GM18517 (cell line): ENCODE data around the gene RFPL4A.
"Not testable (repeated sequence)": the region's sequence is repeated elsewhere in the genome, so short reads cannot be mapped to it uniquely, and the experiment has no call there.

Experiments
- ATAC-seq: cut with Tn5 transposase; IDR thresholded peaks from one replicate; pipeline ENCODE4 v1.9.1; 2021; ENCODE audit warnings: mild to moderate bottlenecking, moderate library complexity; ENCODE audit not compliant: unreplicated experiment

The RFPL4A gene

GRCh38 chr19:55758797-55759196, at the start of gene RFPL4A:
TSS of gene RFPL4A (plus strand) at chr19:55759097. CDS start at chr19:55761801, 2,704 bp downstream.
- ATAC-seq, result not testable (repeated sequence)

GRCh38 chr19:55711719-55712118, 47.2 kb upstream of the RFPL4A start:
- ATAC-seq, result no peak

- no peak for ATAC-seq
Measured at GRCh38 chr19:55712804-55713631, 45.9 kb upstream of the RFPL4A start.

DNA sequence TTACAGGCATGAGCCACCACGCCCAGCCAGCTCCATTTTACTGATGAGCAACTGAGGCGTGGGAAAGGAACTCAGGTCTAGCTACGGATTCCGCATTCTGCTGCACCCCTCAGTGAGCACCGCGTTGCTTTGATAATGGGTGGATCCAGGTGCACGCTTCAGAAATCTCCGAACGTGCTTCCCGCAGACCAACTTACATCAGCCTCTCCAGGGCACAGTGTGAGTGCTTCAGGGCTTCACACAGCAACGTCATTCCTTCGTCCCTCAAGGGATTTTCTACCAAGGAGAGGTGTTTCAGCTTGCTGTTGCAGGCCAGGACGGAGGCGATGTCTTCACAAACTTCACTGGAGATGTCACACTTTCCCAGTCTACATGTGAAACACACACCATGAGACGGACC, 42.4 kb upstream of the RFPL4A start:
- no peak for ATAC-seq

DNA sequence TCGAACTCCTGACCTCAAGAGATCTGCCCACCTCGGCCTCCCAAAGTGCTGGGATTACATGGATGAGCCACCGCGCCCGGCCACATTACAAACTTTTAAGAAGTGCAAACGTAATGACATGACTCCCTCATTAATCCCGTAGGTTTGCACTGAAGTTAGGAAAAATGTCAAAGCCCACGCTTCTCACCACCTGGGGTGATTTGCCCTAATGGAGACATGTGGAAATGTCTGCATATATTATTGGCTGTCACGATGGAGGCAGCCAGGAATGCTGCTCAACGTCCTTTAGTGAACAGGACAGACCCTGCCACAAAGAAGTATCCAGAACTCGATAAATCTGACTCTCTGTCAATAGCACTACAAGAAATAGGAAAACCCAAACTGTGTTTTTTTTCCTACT, 41.6 kb upstream of the RFPL4A start:
- no peak for ATAC-seq

DNA sequence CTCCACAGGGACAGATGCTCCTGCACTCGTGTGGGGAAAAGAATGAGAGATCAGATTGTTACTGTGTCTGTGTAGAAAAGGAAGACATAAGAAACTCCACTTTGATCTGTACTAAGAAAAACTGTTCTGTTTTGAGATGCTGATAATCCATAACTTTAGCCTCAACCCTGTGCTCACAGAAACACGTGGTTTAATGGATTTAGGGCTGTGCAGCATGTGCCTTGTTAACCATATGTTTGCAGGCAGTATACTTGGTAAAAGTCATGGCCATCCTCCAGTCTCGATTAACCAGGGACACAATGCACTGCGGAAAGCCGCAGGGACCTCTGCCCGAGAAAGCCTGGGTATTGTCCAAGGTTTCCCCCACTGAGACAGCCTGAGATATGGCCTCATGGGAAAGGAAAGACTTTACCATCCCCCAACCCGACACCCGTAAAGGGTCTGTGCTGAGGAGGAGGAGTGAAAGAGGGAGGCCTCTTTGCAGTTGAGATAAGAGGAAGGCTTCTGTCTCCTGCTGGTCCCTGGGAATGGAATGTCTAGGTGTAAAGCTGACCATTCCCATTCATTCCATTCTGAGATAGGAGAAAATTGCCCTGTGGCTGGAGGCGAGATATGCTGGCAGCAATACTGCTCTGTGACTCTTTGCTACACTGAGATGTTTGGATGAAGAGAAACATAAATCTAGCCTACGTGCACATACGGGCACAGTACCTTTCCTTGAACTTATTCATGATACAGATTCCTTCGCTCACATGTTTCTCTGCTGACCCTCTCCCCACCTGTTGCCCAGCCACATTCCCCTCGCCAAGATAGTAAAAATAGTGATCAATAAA, 40.8 kb upstream of the RFPL4A start:
- ATAC-seq, result not testable (repeated sequence)

- ATAC-seq, result no peak
Measured at GRCh38 chr19:55720214-55720746, 38.6 kb upstream of the RFPL4A start.

DNA sequence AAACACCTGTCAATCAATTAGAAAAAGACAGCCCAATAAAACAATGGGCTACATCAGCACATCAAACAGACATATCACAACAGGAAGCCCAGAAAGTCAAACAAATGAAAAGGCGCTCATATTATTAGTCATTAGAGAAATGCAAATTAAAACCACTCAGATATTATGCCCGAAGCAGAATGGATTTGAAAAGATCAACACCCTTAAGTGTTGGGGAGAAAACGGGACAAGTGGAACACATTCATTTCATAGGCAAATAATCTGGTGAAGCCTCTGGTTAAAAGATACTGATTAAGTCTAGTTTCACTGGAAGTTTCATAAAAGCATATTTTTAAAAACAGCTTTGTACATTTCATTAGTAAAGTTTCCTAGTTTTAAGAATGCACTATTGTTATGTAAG, 38.1 kb upstream of the RFPL4A start:
- ATAC-seq, result no peak

GRCh38 chr19:55723491-55723890, 35.4 kb upstream of the RFPL4A start:
- no peak for ATAC-seq

DNA sequence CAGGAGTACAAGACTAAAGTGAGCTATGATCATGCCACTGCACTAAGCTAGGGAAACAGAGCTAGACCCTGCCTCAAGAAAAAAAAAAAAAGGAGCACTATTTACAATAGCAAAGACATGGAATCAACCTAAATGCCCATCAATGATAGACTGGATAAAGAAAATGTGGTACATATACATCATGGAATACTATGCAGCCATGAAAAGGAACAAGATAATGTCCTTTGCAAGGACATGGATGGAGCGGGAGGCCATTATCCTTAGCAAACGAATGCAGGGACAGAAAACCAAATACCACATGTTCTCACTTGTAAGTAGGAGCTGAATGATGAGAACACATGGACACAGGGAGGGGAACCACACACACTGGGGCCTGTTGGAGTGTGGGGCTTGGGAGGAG, 28.5 kb upstream of the RFPL4A start:
- ATAC-seq, result not testable (repeated sequence)

- ATAC-seq, result no peak
Measured at GRCh38 chr19:55738302-55738701, 20.6 kb upstream of the RFPL4A start, which contains the start of gene NLRP9. TSS of gene NLRP9 (minus strand) at chr19:55738402. CDS start at chr19:55738374, 28 bp downstream.

- ATAC-seq, result no peak
Measured at GRCh38 chr19:55750715-55751114, 8.2 kb upstream of the RFPL4A start.

DNA sequence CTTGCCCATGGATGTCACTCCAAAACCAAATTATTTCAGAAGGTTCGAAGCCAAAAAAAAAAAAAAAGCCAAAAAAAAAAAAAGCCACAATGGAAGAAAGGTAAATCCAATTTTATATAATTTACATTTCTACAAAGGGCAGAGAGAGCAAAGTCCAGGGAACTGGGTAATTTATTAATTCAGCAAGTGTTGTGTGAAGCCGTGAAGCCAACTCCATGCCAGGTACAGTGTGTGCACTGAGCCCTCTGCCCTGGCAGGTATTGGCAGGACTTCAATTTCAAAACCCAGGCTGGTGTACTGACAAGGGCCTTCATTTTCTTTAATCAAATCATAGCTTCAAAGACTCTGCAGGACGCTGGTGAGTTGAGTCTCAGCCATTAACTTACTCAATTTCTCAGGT, 5.5 kb upstream of the RFPL4A start:
- no peak for ATAC-seq

DNA sequence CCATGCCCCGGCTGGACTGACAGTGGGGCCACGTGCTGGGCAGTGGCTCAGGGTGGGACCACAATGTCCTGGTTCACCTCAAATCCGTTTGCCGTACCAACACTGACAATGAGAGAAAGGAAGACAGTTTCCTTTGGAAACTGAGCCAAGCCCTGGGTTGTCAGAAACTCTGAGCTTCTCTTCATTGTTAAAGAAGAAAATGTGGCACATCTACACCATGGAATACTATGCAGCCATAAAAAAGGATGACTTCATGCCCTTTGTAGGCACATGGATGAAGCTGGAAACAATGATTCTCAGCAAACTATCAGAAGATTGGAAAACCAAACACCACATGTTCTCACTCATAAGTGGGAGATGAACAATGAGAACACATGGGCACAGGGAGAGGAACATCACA, 2.1 kb upstream of the RFPL4A start:
- ATAC-seq, result not testable (repeated sequence)

DNA sequence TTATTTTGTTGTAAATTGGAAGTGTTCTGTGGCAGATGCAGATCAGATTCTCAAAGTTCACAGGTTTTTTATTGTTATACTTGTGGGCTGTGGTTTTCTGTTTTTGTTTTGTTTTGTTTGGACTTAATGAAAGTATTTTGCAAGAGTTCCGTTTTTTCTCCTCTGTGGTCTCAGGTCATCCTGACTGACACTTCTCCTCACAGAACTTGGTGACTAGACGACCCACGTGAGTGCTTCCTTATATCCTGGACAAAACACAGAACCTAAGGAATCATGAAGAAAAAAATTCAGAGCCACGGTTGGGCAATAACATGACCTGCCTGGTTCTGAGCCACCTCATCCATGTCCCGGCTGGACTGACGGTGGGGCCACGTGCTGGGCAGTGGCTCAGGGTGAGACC, 7.6 kb downstream of the RFPL4A start:
- no peak for ATAC-seq

DNA sequence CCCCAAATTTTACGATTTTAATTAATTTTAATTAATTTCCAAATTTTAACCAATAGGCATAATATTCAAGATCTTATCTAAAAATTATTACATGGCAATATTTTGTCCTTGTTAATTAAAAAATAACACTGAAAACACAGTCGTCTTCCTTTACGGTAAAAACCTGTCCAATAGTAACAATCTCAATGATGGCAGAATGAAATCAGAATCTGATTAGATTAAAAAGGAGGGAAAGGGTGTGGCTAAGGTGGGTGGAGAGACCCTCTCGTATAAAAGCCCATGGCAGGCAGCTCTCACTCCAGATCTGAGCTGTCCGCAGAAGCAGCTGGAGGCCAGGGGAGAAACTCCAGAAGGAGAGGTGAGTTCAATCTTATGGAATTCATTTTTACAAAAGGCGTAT, 9.9 kb downstream of the RFPL4A start, which contains the start of gene RFPL4AL1:
TSS of gene RFPL4AL1 (plus strand) at position 301 of the 400 bp plus-strand sequence. CDS start 2,687 bp downstream, outside the sequence.
- not testable (repeated sequence) for ATAC-seq

DNA sequence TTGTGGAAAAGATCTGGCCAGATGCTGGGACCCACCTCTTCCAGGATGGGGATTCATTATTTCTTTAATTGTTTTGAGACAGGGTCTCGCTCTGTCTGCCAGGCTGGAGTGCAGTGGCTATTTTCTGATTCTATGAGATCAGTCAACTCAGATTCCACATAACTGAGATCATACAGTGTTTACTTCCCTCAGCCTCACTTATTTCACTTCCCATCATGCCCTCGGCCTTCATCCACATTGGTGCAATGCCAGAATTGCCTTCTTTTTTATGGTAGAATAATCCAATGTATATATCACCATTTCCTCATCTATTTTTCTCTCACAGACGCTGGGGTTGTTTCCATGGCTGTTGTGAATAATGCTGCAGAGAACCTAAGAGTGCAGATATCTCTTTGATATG, 10.7 kb downstream of the RFPL4A start:
- ATAC-seq, result not testable (repeated sequence)

- no peak for ATAC-seq
Measured at GRCh38 chr19:55777528-55777927, 18.6 kb downstream of the RFPL4A start.

- ATAC-seq, result no peak
Measured at GRCh38 chr19:55778331-55778730, 19.4 kb downstream of the RFPL4A start.

GRCh38 chr19:55781112-55781511, 22.2 kb downstream of the RFPL4A start:
- no peak for ATAC-seq

- no peak for ATAC-seq
Measured at GRCh38 chr19:55795021-55795420, 36.1 kb downstream of the RFPL4A start.
